Glutamatergic neuron (in vitro differentiated cells): ENCODE data around the gene NR6A1. TPM values are rescaled to one million over a fixed set of nuclear protein-coding genes. Genes with fewer than 3 reads are reported as not detected.

Source experiments
- DNase-seq: peaks from one replicate; pipeline ENCODE4 v3.0.0; 2022
- H3K27ac Mint-ChIP-seq: one replicate; pipeline ENCODE4 v1.8.0; 2020; ENCODE audit warnings: mild to moderate bottlenecking, mixed read lengths, inconsistent platforms; ENCODE audit not compliant: unreplicated experiment
- H3K27me3 Mint-ChIP-seq: one replicate; pipeline ENCODE4 v1.8.0; 2020; ENCODE audit warnings: mild to moderate bottlenecking, moderate library complexity, mixed read lengths, inconsistent platforms; ENCODE audit not compliant: unreplicated experiment
- H3K36me3 Mint-ChIP-seq: one replicate; pipeline ENCODE4 v1.8.0; 2020; ENCODE audit warnings: mild to moderate bottlenecking, mixed read lengths, inconsistent platforms; ENCODE audit not compliant: unreplicated experiment
- H3K4me1 Mint-ChIP-seq: one replicate; pipeline ENCODE4 v1.8.0; 2020; ENCODE audit warnings: mild to moderate bottlenecking, low read depth, mixed read lengths, inconsistent platforms; ENCODE audit not compliant: unreplicated experiment
- H3K4me3 Mint-ChIP-seq: one replicate; pipeline ENCODE4 v1.8.0; 2020; ENCODE audit warnings: mild to moderate bottlenecking, mixed read lengths, inconsistent platforms; ENCODE audit not compliant: unreplicated experiment
- H3K9me3 Mint-ChIP-seq: one replicate; pipeline ENCODE4 v1.8.0; 2020; ENCODE audit warnings: mild to moderate bottlenecking, moderate library complexity, mixed read lengths, inconsistent platforms; ENCODE audit not compliant: unreplicated experiment
- total RNA-seq: library from RNA; stranded (reverse); fragmentation: NEBNext Ultra II Directional; extraction: Animal tissue kit (Norgen Biotek cat#: 25700); gene quantifications from one replicate; pipeline ENCODE4 v1.2.1, GENCODE V29; 2021; ENCODE audit not compliant: unreplicated experiment
- TF ChIP-seq, protein P1 (sequence below): fragments of 200-600 bp; sonication (generic); IDR thresholded peaks from one replicate; pipeline ENCODE4 v1.5.0; 2021; ENCODE audit not compliant: partially characterized antibody, unreplicated experiment

The NR6A1 gene
- total RNA-seq, 1 donor from 2014 or later: 51.0 TPM

DNA sequence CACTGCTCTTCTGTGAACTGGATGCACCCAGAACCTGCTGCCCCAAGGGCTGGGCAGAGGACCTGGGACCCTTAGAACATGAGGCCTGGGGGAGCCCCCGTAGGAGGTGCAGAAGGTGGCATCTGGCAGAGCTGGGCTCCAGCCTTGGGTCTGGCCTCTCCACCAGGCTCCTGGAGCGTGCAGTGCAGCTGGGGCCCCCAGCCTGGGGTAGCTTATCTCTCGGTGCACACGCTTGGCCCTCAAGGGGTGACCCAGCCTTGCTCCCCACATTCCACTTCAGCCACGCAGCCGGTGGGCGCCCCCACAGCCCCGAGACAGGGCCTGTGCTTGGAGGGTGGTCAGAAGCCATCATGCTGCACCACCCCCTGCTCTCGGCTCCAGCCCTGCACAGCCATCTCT, 258.3 kb downstream of the NR6A1 start:
- no peak for DNase-seq
- peaks cover 4% of the 10 kb centered on the region for H3K4me1 Mint-ChIP-seq
- no peak overlapping the region for H3K27ac Mint-ChIP-seq
- TF ChIP-seq, protein P1, sequence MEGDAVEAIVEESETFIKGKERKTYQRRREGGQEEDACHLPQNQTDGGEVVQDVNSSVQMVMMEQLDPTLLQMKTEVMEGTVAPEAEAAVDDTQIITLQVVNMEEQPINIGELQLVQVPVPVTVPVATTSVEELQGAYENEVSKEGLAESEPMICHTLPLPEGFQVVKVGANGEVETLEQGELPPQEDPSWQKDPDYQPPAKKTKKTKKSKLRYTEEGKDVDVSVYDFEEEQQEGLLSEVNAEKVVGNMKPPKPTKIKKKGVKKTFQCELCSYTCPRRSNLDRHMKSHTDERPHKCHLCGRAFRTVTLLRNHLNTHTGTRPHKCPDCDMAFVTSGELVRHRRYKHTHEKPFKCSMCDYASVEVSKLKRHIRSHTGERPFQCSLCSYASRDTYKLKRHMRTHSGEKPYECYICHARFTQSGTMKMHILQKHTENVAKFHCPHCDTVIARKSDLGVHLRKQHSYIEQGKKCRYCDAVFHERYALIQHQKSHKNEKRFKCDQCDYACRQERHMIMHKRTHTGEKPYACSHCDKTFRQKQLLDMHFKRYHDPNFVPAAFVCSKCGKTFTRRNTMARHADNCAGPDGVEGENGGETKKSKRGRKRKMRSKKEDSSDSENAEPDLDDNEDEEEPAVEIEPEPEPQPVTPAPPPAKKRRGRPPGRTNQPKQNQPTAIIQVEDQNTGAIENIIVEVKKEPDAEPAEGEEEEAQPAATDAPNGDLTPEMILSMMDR: no peak
- peaks cover 4% of the 10 kb centered on the region for H3K36me3 Mint-ChIP-seq
- peaks cover 1% of the 10 kb centered on the region for H3K9me3 Mint-ChIP-seq
- H3K27me3 Mint-ChIP-seq: peaks cover 4% of the 10 kb centered on the region
- no peak overlapping the region for H3K4me3 Mint-ChIP-seq

DNA sequence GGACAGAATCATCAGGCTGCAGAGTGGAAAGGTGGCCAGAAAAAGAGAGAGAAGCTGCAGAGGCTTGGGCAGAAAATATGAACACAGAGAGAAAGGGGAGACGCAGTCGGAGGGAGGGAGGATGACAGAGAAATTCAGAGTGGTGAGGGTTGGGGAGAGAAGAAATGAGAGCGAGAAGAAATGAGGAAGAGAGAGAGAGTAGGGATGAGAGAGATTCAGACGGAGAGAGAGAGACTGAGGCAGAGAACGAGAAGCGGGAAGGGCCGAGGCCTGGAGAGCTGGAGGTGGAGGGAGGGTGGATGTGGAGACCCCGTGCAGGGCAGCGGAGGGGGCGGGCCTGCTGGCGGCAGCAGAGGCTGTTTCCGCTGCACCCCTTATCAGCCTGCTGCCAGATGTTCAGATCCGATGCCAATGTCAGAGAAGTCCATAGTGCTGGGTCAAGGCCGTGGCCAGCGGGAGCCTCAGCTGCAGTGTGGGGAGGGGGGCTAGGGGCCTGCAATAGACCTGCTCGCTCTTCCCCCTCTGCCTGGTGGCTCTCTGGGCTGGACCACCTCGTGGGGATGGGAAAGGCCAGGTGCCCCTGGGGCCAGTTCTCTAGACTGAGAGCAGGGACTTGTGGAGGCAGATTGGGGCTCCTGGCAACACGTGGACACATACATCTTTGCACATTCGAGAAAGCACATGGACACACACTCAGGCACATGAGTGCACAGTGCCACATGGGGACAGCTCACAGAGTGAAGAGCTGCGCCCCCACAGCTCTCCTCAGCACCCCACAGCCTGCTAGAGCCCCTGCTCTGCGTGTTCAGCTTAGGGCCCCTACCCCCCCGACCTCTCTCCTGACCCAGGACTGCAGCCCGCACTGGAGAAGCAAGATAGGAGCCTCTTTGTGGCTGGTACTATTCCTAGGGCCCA, 259.0 kb downstream of the NR6A1 start:
- Mint-ChIP-seq H3K27me3 (peaks cover 4% of the 10 kb centered on the region), H3K27ac (no peak overlapping the region), H3K4me1 (peaks cover 4% of the 10 kb centered on the region), H3K36me3 (peaks cover 4% of the 10 kb centered on the region), H3K4me3 (no peak overlapping the region), H3K9me3 (peaks cover 1% of the 10 kb centered on the region)
- TF ChIP-seq, protein P1: no peak
- DNase-seq: no peak

DNA sequence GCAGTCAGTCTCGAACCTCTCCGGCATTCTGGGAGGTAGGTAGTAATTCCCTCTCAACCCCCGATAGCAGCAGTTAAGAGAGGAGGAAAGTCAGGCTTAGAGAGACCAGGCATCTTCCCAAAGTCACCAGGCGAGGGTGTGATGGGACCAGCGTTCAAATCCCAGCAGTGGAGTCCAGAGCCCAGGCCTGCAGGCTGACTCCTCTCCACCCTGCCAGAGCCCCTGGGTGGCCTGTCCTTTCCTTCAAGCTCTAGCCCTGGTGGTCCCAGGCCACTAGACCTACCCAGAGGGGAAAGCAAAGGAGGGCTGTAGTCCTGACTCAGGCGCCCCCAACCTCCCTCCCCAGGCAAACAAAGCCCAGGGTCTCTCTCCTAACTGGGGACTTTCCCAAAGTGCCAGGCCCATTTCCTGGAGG, 259.7 kb downstream of the NR6A1 start:
- peaks cover 4% of the 10 kb centered on the region for H3K36me3 Mint-ChIP-seq
- no peak overlapping the region for H3K4me3 Mint-ChIP-seq
- H3K4me1 Mint-ChIP-seq: peaks cover 4% of the 10 kb centered on the region
- TF ChIP-seq, protein P1: no peak
- H3K27me3 Mint-ChIP-seq: peaks cover 4% of the 10 kb centered on the region
- H3K27ac Mint-ChIP-seq: no peak overlapping the region
- DNase-seq: no peak
- H3K9me3 Mint-ChIP-seq: peaks cover 1% of the 10 kb centered on the region

DNA sequence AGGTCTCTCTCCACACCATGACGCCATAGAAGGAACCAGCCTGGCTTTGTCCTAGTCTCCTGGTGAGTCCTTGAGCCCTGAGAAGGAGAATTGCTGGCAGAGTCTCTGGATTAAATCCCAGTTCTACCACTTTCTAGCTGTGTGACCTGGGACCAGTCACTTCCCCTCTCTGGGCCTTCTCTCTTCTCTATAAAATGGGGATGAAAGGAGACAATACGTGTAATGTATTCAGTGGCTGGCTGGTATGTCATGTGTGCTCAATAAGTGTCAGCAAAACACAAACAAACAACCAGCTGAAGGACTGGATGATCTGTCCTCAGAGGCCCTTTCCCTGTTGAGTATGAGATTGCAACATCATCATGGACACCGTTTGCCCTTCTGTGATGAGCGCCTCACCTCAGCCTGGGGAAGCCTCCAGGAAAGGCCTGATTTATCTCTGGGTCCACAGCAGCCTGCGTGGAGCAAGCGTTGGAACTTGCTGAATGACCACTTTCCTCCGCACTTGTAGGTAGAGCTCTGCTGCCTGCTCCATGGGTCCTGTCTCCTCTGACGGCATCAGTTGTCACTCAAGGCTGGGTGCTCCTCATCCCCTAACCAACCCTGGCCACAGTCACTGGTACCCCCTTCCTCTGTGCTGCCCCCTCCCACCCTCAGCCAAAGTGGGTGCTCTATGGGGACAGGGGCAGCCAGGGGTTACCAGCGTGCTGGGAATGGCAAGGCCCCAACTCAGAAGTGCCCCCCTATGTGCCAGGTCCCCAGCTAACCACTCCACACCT, 260.3 kb downstream of the NR6A1 start:
- Mint-ChIP-seq H3K36me3 (peaks cover 4% of the 10 kb centered on the region), H3K9me3 (peaks cover 1% of the 10 kb centered on the region), H3K27ac (no peak overlapping the region), H3K4me1 (peaks cover 4% of the 10 kb centered on the region), H3K27me3 (peaks cover 4% of the 10 kb centered on the region), H3K4me3 (no peak overlapping the region)
- TF ChIP-seq, protein P1: no peak
- DNase-seq: no peak
